Panc1 (cell line): ENCODE results near the gene C12orf57.

Source experiments
- POLR2AphosphoS5 ChIP-seq: IDR thresholded peaks from 2 replicates; pipeline ENCODE4 v1.6.1; 2012; ENCODE audit warnings: mild to moderate bottlenecking, low read depth, low read length, moderate library complexity
- TF ChIP-seq, protein P1 (sequence below): fragments of 450-650 bp; IDR thresholded peaks from 2 replicates; pipeline ENCODE4 v1.5.1; 2017; ENCODE audit warnings: mild to moderate bottlenecking

DNA sequence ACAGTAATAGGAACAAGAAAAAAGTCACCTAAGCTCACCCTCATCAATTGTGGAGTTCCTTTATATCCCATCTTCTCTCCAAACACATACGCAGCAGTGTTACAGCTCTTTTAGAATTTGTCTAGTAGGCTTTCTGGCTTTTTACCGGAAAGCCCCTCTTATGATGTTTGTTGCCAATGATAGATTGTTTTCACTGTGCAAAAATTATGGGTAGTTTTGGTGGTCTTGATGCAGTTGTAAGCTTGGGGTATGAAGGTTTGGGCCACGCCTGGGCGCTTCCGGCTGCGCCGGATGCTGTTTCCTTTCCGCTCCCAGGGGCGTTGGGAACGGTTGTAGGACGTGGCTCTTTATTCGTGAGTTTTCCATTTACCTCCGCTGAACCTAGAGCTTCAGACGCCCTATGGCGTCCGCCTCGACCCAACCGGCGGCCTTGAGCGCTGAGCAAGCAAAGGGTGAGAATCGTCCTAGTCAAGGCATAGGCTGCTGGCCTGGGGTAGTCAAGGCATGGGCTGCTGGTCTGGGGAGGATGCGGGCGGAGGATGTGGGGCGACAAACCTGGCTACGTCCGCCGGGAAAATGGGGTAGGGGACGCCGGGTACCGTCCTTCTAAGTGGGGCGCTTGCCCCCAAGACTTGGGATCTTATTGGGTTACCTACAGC, at the start of gene C12orf57, which contains the start of gene RNU7-1:
- TF ChIP-seq, protein P1, sequence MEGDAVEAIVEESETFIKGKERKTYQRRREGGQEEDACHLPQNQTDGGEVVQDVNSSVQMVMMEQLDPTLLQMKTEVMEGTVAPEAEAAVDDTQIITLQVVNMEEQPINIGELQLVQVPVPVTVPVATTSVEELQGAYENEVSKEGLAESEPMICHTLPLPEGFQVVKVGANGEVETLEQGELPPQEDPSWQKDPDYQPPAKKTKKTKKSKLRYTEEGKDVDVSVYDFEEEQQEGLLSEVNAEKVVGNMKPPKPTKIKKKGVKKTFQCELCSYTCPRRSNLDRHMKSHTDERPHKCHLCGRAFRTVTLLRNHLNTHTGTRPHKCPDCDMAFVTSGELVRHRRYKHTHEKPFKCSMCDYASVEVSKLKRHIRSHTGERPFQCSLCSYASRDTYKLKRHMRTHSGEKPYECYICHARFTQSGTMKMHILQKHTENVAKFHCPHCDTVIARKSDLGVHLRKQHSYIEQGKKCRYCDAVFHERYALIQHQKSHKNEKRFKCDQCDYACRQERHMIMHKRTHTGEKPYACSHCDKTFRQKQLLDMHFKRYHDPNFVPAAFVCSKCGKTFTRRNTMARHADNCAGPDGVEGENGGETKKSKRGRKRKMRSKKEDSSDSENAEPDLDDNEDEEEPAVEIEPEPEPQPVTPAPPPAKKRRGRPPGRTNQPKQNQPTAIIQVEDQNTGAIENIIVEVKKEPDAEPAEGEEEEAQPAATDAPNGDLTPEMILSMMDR: no peak
- TF ChIP-seq POLR2AphosphoS5: peak; percentile 100
